Measurements from ENCODE around the gene POLR3E.

The POLR3E gene

DNA sequence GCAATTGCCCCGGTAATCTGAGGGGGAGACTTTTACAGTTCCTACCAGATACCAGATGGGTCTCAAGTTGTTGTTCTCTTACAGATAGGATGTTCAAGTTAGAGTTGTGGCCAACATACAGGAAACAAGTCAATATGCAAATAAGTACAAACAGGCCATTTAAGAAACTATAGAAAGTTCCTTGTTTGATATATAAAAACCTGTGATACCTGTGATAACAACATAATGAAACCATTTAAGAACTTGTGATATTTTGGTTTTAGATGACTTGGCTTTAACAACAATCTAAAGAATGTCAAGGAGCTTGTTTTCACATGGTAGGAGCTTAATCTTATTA lies 60.4 kb downstream of the POLR3E start:
- H3K4me3 ChIP-seq (ENCODE audit: severe bottlenecking): no peak overlapping the region
- no peak for ATAC-seq (ENCODE audit: low read depth)

DNA sequence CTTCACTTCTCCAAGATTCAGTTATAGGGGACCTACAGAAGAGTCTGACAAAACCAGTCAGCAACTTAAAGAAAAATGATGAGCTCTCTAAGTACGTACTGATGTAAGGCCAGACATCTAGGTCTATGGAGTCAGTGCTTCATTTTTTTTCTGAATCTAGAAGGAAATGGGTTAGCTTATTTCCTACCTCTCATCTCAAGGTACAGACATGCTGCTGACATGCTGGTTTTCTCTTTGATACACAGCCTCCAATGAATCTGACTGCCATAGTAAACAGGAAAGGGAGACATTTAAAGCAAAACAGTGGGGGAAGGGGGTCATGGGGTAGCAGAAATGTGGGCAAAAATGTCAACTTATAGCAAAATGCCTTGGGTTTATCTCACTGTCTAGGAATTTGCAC lies 60.8 kb downstream of the POLR3E start:
- ATAC-seq (ENCODE audit: low read depth) (no peak), DNase-seq (ENCODE audit: low spot score) (no peak)
- H3K9me3 ChIP-seq (ENCODE audit: severe bottlenecking): no peaks in the 10 kb centered on the region
- H3K27ac ChIP-seq (ENCODE audit: poor library complexity, severe bottlenecking): no peak overlapping the region
- peaks cover 10% of the 10 kb centered on the region for H3K4me1 ChIP-seq (ENCODE audit: insufficient read depth, poor library complexity, severe bottlenecking)
- no peaks in the 10 kb centered on the region for H3K27me3 ChIP-seq (ENCODE audit: insufficient read depth, poor library complexity, severe bottlenecking)
- H3K4me3 ChIP-seq (ENCODE audit: severe bottlenecking): no peak overlapping the region
- TF ChIP-seq, protein P1, sequence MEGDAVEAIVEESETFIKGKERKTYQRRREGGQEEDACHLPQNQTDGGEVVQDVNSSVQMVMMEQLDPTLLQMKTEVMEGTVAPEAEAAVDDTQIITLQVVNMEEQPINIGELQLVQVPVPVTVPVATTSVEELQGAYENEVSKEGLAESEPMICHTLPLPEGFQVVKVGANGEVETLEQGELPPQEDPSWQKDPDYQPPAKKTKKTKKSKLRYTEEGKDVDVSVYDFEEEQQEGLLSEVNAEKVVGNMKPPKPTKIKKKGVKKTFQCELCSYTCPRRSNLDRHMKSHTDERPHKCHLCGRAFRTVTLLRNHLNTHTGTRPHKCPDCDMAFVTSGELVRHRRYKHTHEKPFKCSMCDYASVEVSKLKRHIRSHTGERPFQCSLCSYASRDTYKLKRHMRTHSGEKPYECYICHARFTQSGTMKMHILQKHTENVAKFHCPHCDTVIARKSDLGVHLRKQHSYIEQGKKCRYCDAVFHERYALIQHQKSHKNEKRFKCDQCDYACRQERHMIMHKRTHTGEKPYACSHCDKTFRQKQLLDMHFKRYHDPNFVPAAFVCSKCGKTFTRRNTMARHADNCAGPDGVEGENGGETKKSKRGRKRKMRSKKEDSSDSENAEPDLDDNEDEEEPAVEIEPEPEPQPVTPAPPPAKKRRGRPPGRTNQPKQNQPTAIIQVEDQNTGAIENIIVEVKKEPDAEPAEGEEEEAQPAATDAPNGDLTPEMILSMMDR (IDR thresholded peaks at IDR 0.05; ENCODE audit: poor library complexity, severe bottlenecking): no peak
- peaks cover 71% of the 10 kb centered on the region for H3K36me3 ChIP-seq (ENCODE audit: low read depth)

More for the DNA sequence above, 60.4 kb downstream of the POLR3E start:
- Histone ChIP-seq H3K27ac (ENCODE audit: poor library complexity, severe bottlenecking) (no peak overlapping the region), H3K36me3 (ENCODE audit: low read depth) (peaks cover 71% of the 10 kb centered on the region), H3K4me1 (ENCODE audit: insufficient read depth, poor library complexity, severe bottlenecking) (peaks cover 10% of the 10 kb centered on the region), H3K27me3 (ENCODE audit: insufficient read depth, poor library complexity, severe bottlenecking) (no peaks in the 10 kb centered on the region), H3K9me3 (ENCODE audit: severe bottlenecking) (no peaks in the 10 kb centered on the region)
- DNase-seq (ENCODE audit: low spot score): no peak
- TF ChIP-seq, protein P1 (IDR thresholded peaks at IDR 0.05; ENCODE audit: poor library complexity, severe bottlenecking): no peak

DNA sequence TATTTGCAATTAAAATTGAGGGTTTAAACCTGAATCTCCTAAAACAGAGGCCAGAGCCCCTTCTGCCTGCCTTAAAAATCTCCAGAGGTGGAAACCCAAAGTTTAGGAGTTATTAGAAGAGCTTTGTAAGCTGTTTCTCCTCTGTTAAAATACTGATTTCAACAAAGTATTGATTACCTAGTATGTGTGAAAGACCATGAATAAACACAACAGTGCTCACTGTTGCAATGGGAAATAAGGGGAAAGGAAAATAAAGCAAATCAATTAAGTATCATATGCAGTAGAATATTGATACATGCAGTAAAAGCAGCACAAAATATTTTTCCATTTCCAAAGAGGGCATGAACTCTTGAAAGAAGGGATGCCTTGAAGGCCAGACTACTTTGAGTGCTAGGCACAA lies 62.5 kb downstream of the POLR3E start:
- H3K4me1 ChIP-seq (ENCODE audit: insufficient read depth, poor library complexity, severe bottlenecking): no peaks in the 10 kb centered on the region
- DNase-seq (ENCODE audit: low spot score) (no peak), ATAC-seq (ENCODE audit: low read depth) (no peak)
- peaks cover 71% of the 10 kb centered on the region for H3K36me3 ChIP-seq (ENCODE audit: low read depth)
- H3K4me3 ChIP-seq (ENCODE audit: severe bottlenecking): no peak overlapping the region
- H3K27ac ChIP-seq (ENCODE audit: poor library complexity, severe bottlenecking): no peak overlapping the region
- H3K27me3 ChIP-seq (ENCODE audit: insufficient read depth, poor library complexity, severe bottlenecking): no peaks in the 10 kb centered on the region
- H3K9me3 ChIP-seq (ENCODE audit: severe bottlenecking): no peaks in the 10 kb centered on the region
- TF ChIP-seq, protein P1 (IDR thresholded peaks at IDR 0.05; ENCODE audit: poor library complexity, severe bottlenecking): no peak

GRCh38 chr16:22360963-22361659 lies 63.9 kb downstream of the POLR3E start:
- no peaks in the 10 kb centered on the region for H3K27me3 ChIP-seq (ENCODE audit: insufficient read depth, poor library complexity, severe bottlenecking)
- H3K9me3 ChIP-seq (ENCODE audit: severe bottlenecking): no peaks in the 10 kb centered on the region
- H3K4me3 ChIP-seq (ENCODE audit: severe bottlenecking): no peak overlapping the region
- ATAC-seq (ENCODE audit: low read depth) (no peak), DNase-seq (ENCODE audit: low spot score) (no peak)
- no peak overlapping the region for H3K27ac ChIP-seq (ENCODE audit: poor library complexity, severe bottlenecking)
- TF ChIP-seq, protein P1 (IDR thresholded peaks at IDR 0.05; ENCODE audit: poor library complexity, severe bottlenecking): no peak
- peaks cover 77% of the 10 kb centered on the region for H3K36me3 ChIP-seq (ENCODE audit: low read depth)
- H3K4me1 ChIP-seq (ENCODE audit: insufficient read depth, poor library complexity, severe bottlenecking): no peaks in the 10 kb centered on the region

GRCh38 chr16:22364241-22364640 lies 67.0 kb downstream of the POLR3E start:
- no peak for DNase-seq (ENCODE audit: low spot score)
- Histone ChIP-seq H3K4me1 (ENCODE audit: insufficient read depth, poor library complexity, severe bottlenecking) (peaks cover 20% of the 10 kb centered on the region), H3K9me3 (ENCODE audit: severe bottlenecking) (no peaks in the 10 kb centered on the region), H3K4me3 (ENCODE audit: severe bottlenecking) (no peak overlapping the region), H3K36me3 (ENCODE audit: low read depth) (peaks cover 79% of the 10 kb centered on the region), H3K27me3 (ENCODE audit: insufficient read depth, poor library complexity, severe bottlenecking) (no peaks in the 10 kb centered on the region), H3K27ac (ENCODE audit: poor library complexity, severe bottlenecking) (no peak overlapping the region)
- TF ChIP-seq, protein P1 (IDR thresholded peaks at IDR 0.05; ENCODE audit: poor library complexity, severe bottlenecking): no peak
- no peak for ATAC-seq (ENCODE audit: low read depth)

Data from RWPE2 (cell line).